Esophagus squamous epithelium (tissue), 4 donors: ENCODE data around the gene ERC1.

Experiments
- POLR2A ChIP-seq, 4 donors: fragments of 450-650 bp; IDR thresholded peaks; one replicate each; pipeline ENCODE4 v1.6.1; 2017; ENCODE audit warnings: antibody characterized with exemption in 4 of 4, mild to moderate bottlenecking in 4 of 4, moderate library complexity in 3 of 4
- TF ChIP-seq, protein P1 (sequence below), 6 experiments: fragments of 450-650 bp in 4 of 6; fragments of 200-600 bp in 2 of 6; sonication (generic) in 2 of 6; IDR thresholded peaks; one replicate each; pipeline ENCODE4 v1.5.1; 2016 to 2019; ENCODE audit warnings: antibody characterized with exemption in 6 of 6, mild to moderate bottlenecking in 4 of 6, moderate library complexity in 4 of 6

DNA sequence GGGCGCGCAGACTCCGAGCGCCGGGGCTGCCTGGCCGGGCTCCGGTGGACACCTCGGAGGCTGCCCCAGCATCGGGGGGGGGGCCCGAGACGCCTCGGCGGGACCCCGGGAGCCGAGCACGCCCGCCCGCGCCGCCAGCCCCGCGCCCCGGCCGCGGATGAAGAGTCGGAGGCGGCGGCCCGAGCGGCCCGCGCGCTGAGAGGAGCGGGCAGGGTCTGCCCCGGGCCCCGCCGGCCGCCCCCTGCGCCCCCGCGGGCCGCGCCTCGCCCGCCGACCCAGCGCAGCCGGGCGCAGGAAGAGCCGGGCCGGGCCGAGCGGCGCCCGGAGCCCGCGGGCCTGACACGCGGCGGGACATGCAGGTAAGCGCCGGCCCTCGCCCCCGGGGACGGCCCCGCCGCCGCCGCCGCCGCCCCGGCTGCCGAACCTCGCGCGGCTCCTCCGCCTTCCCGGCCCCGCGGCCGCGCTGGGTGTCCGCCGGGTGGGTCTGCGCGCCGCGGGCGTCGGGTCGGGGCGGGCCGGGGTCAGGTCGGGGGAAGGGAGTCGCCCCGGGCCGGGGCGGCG, 539.6 kb downstream of the ERC1 start:
- TF ChIP-seq, protein P1, sequence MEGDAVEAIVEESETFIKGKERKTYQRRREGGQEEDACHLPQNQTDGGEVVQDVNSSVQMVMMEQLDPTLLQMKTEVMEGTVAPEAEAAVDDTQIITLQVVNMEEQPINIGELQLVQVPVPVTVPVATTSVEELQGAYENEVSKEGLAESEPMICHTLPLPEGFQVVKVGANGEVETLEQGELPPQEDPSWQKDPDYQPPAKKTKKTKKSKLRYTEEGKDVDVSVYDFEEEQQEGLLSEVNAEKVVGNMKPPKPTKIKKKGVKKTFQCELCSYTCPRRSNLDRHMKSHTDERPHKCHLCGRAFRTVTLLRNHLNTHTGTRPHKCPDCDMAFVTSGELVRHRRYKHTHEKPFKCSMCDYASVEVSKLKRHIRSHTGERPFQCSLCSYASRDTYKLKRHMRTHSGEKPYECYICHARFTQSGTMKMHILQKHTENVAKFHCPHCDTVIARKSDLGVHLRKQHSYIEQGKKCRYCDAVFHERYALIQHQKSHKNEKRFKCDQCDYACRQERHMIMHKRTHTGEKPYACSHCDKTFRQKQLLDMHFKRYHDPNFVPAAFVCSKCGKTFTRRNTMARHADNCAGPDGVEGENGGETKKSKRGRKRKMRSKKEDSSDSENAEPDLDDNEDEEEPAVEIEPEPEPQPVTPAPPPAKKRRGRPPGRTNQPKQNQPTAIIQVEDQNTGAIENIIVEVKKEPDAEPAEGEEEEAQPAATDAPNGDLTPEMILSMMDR (IDR thresholded peaks at IDR 0.05): no peak
- no peak for TF ChIP-seq POLR2A (IDR thresholded peaks at IDR 0.05)
